Hematopoietic multipotent progenitor cell treated with erythropoietin and hydrocortisone succinate and interleukin-3 and kit ligand, for 6 days (in vitro differentiated cells): Measurements from ENCODE around the gene EBF3.

ENCODE experiments used
- DNase-seq: peaks from one replicate; pipeline ENCODE4 v3.0.0-alpha.2; 2015

The EBF3 gene

DNA sequence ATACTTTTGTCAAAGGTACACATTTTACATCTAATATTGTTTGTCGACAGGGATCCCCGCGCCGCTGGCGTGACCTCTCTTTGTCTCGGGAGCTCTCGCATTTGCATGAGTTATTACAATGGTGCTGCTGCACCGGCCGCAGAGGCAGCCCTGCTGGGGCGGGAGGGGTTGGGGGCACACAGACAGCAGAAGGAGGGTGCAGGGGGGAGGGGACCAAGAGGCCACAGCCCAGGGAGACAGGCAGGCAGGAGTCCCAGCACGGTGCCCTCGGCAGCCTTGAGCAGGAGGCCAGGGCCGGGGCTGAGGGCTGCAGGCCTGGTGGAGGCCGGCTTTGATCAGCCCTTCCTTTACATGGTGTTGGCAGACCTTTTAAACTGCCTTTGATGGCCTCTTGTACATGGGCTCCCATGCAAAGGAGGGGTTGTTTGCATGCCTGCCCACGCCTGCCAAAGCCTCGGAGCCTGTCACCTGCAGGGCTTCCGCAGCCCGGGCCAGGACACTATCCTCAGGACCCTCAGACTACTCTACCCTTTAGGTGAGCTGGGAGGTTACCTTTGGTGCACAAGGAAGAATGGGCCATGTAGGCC, 95.5 kb downstream of the EBF3 start:
- no peak for DNase-seq

DNA sequence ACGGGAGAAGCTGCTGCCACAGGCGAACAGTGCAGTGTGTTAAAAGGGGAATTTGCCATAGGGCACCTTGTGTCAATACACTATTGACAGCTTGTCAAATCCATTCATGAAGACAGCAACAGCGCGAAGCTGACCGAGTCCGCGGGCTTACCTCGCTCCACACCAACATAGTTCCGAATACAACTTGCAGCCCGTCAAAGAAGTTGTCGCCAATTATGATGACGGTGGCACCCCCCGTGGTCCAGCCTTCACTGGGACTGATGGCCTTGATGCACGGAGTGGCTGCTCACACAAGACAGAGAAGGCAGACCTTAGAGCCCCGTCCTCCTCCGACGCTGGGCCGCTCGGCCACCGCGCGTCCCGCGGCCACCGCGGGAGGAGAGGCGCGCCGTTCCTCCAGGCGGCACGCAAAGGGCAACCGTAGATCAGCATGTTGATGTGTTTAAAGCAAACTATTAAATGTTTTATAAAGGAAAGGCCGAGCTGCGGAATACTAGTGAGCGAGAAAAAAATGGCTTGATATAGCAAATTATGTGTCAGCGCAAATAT, 96.4 kb downstream of the EBF3 start:
- no peak for DNase-seq

DNA sequence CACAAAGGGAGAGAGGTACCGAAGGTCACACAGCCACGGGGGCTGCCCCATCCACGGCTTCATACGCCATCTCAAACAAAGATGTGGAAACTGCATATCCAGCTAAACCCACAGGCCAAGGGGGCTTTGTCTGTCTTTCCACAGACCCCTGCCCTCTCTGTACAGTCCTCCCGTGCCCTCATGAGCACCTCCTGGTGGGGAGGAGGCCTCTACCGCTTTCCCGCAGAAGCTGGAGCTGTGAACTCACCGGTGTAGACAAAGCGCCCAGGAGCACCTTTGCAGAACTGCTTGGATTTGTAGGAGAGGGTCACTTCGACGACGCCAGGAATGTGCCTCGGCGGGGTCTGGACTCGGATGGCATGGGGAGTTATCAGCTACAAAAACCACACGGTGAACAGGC, 97.2 kb downstream of the EBF3 start:
- DNase-seq = no peak

DNA sequence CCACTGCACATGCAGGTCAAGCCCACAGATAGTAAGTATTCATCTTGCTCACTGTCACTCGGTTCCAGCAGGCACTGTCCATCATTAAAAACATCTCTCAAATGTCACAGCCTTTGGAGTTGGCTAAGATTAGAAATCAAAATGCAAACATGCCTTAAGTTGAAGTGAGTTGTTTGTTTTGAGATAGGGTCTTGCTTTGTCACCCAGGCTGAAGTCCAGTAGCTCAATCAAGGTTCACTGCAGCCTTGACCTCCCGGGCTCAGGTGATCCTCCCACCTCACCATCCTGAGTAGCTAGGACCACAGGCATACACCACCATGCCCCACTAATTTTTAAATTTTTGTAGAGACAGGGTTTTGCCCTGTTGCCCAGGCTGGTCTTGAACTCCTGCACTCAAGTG, 98.1 kb downstream of the EBF3 start:
- no peak for DNase-seq

DNA sequence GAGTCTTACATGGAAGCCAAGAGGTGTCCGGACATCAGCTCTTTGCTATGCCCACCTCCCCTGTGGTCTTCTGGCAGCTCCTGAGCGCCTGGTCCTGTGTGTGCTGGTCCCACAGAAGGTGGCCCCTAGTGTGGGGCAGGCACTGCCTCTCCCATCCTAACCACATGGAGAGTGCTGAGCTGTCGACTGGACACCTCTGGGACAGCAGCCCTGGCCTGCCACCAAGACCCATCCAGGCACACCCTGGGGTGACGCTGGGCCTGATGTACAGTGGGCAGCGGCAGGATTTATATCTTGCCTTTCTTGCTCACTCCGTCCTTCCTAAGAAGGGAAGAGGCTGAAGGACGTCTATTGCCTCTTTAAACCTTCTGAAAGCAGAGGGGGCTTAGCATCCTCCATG, 98.7 kb downstream of the EBF3 start:
- DNase-seq = no peak

DNA sequence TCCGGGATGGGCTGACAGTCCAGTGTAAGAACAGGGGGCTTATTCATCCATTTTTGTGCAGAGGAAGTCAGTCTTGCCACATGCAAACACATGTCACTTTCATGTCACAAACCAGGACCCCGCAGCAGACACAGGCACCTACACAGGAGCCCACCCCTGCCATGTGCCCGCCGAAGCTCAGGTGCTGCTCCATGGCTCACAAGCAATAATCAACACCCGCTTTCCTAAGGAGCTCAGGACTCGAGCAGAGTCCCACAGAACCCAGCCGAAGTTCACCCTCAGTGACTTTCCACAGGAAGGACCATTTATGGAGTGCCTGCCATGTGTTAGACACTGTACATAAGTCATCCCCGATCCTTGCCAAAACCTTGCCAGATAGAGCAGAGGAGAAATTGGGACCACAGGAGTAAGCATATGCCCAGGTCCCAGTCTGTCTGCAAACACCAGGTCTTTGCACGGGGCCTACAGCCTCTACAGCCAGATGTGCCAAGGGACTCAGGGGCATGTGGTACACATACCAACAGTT, 99.4 kb downstream of the EBF3 start:
- no peak for DNase-seq

DNA sequence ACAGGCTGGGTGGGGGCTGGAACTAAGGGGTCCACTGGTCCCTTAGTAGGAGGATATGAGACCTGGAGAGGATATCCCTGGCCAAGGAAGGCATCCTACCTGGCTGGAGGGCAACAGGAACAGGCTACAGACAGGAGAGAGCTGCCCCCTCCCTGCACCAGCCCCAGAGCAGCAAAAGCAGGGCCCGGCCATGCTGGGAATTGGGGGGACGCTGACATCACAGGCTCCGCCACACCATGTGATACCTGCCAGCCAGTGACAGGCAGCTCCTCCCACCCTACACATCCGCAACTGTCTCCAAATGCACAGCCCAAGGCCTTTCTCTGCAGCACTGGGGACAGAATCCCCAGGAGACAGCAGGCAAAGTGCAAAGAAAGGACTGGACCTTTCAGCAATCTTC, 100.0 kb downstream of the EBF3 start:
- no peak for DNase-seq

DNA sequence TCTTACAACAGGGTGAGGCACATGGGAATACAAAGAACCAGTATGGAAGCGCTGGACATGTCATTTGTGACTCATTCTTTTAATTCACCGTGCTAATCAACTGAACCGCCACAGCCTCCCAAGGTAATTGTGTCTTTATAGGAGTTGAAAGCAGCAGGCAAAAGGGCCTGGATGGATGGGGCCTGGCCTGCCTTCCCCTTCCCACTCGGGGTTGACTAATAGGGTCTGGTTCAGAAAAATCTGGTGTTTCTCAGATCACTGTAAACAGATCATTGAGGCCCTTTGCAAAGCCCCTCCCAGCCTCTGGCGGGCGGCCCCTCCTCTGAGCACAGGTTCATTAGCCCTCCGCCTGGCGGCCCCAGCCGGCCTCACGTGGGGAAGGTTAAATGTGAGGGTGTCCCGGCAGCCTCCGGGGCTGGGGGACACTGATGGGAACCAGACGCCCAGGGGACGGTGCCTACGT, 100.8 kb downstream of the EBF3 start:
- DNase-seq = no peak

DNA sequence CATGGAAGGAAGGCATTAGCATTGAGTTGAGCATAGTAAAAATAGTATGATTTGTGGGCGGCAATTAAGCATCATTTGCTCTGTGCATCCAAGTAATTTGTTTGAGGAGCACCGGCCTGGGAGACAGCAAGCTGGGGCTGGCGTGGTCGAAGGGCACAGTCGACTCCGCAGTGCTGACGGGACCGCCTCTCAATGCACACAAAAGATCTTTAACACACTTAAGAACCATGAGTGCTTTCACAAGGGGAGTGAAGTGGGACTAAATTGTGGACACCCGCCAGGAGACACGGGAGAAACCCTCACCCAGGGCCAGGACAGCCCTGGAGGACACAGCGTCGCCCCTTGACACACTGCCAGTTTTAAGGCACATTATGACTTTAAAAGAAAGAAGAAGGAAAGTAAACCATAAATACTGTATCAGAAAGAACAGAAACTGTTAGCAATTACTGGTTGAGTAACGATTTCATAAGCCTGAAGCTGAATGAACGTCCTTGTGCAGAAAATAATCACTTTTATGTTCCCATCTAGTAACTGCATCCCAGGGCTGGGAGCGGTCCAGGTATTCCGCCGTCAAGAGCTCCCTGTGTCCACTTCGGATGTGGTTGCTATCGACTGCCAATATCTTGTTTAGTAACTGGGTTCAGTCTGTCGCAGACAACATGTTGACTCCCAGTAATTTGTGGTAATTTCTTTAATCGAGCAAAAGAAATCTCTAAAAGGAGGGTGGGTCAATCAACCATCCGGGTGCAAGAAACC, 102.1 kb downstream of the EBF3 start:
- no peak for DNase-seq

DNA sequence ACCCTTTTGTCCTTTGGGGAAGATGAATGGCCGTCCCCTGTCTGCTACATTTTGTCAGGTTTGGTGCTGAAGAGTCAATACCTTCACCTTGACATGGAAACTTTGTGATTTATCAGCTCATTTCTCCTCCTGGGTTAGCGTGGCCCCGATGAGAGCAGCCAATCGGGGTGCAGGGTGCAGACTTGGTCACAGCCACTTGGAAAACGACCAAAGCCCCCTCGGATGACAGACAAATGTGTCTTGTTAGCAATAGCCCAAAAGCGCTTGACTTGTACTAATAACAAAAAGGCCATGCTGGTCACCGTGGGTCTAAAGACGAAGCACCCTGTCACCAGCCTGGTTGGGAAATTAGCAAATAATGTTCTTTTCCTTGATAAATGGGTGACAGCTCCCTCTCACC, 103.7 kb downstream of the EBF3 start:
- DNase-seq = no peak

DNA sequence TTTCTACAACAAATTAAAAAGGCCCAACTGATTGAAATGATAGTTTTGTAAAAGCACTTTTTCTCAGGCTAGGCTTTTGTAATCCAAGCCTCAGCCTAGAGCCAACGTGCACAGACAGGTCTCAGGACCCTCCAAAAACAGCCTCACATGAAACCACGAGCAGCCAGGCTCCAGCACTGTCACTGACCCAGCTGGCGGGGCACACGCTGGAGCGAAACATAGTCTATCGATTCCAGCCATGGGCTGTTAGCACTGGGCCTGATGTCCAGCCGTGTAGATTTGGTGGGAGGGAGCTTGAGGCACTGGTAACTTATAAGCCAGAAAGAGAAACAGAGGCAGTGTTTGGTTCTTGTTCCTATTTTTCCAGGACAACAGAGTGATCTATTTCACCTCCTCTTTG, 104.5 kb downstream of the EBF3 start:
- DNase-seq = no peak

DNA sequence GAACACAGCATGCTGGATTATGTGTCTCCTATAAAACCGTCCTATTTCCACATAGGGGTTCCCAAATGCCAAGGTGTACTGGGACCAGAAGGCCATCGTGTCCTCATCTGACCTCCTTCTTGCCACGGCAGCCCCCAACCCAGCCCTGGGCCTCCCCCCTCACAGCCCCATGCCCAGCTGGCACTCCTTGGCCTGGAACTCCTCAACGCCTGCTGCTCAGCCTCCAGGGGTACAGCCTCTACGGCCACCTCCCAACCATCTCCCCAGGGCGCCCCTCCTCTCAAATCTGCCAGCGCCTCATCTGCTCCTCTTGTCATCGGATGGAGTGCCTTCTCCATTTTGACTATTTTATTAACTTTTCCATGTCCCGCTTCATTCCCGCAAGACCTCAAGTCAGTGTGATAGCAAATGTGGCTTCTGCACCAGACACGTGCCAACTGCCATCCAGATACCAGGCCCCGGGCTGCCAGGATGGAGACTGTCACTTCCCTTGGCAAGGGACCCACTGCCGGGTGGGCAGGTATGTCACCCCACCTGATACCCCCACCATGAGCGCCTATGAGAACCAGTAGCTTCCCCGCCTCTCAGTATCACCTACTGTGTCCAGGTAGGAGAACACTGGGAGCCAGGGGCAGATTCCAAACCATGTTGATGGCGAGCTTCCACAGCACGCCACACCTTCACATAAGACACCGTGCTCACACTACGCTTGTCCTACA, 106.7 kb downstream of the EBF3 start:
- no peak for DNase-seq

DNA sequence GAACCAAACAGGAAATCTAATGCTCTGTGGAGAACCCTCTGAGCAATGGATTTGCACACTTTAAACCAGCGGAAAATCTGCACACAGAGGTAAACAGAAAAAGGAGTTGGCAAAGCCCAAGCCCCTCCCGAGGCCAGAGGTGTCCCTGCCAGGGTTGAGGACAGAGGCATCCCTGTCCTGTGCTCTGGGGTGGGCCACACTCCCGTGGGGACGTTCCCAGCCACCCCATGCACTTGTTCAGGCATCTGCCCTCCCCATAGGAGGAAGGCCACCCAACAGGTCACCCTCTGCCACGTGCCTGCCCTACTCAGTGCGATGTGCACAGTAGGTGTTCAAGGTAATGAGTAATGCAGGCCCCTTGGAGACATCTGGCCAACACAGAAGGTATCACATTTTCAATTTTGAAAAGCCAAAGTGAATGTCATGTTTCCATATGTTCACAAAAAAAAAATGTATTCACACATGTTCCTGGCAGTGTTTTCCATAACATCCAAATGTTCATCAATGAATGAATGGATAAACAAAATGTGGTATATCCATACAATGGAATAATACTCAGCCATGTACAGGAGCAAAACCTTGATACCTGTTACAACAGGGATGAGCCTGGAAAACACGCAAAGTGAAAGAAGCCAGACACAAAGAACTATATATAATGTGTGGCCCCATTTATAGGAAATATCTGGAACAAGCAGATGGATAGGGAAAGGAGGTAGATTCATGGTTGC, 108.1 kb downstream of the EBF3 start:
- DNase-seq = no peak

DNA sequence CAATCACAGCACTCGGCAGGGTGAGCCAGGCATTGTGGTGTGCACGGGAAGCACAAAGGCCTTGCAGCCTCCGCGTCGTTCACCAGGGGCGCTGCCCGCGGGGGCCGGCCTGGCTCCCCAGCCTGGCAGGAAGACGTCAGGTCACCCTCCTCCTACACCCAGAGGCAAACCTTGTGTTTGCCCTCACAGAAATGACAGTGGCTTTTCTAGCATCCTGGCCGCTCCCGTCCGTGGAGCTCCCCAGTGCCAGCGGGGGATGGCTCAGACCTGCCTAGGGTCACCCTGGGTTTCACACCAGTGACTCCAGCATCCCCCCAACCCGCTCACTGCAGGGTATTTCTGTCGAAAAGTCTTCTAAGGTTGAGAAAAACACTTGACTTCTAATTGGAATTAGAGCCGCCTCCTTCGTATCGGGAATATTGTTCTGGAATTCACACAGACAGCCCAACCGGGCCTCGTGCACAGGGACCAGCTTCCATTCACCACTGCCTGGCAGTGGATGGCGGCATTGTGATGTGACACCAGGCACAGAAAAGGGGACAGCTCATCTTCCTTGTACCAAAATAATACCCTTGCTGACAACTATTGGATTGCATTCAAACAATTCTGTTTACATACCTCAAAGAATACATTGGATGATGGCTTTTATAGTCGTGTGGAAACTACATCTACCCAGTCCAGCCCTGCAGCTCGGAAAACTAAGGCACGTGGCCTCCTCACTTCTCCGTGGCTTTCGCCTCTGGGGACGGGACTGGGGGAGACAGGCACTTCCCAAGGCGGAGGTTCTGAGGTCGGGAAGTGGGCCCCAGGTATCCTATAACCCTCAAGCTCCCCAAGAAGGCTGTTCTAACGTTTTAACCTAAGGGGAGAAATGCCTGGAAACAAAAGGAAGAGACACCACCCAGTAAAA, 109.0 kb downstream of the EBF3 start:
- DNase-seq = no peak

DNA sequence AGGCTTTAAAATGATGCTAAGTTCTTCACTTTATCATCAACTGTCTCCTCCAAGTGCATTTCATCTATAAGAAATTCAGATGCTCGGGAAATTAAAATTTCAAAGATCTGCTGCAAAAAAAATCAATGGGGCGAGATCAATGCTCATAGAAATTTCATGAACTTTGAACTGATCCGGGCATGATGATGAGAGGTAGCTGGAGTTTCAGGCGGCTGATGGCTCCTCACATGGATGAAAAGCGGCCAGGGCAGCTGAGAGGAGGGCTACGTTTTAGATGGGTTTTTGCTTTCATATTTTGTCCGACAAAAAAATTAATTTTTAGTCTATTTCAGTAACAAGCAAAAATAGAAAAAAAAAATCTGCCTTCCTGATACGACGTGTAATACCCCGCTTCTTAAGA, 109.9 kb downstream of the EBF3 start:
- no peak for DNase-seq

DNA sequence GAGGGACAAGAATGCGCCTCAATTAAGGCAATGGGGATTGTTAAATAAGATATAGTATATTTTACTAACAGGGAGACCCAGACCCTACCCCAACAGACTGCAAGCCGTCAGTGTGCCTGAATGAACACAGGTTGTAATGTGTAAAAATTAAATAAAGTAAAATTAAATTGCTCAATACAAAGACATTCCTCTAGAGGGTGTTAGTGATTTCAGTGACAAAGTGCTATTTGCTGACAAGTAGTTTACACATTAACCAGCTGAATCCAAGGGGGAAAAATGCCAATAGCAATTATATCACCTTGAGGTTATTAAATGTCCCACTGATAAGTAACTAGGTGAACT, 110.5 kb downstream of the EBF3 start:
- DNase-seq = peak; percentile 48

DNA sequence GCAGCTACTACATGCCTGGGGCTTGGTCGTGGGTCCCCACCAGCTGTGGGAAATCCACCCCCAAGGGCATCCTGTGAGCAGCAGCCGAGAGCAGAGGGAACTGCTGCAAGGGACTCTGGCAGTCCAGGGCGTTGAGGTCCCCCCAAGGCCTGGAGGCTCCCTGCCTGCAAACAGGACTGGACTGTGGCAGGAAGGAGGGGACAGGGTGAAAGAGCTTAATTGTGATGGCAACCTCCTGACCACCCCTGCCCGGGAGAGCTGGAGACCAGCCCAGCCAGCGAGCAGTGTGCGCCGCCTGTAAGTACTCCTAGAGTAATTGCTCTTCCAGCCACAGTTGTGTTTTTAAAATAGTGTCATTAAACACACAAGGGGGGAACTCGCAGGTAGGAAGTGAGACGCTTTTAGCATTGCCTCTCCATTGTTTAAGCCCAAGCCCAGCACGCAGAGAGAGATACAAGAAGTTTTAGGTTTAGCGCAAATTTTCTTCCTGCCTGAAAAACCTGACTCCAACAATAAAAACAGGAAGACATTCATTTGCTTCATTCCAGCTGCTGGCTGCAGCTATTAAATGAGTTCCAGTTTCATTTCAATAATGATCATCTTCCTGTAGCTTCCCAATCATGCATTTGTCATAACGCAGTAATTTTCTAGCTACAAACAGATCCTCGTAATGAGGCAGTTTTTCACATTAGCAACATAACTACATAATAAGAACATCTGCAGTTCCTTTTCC, 111.1 kb downstream of the EBF3 start:
- DNase-seq = no peak

DNA sequence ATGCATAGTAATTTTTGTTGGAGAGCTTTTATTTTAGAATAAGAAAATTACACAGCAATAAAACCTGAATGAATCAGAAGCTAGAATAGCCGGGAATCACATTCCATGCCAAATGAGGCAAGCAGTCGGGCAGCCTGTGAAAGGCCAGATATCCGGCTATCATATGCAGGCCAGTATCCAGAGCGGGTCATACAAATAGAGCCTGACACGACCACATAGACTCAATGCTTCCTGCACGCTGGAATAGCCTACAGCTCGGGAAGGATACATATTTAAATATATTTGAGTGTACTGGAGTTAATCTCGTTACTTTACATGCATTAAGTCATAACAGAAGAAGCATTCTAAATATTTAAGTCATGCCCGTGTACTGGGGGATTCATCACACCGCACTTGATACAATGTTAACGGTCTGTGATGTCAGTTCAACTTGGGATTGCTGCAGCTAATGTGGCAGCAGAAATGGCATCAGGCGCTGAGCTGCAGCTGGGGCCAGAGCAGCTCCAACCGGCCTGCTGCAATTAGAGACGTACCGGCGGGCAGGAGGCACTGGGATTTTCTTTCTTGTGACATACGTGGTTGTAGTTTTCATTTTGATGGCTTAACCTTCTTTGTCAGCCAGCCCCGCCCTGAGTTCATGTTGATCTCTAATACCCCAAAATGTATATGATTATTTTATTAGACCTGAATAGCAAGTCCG, 112.0 kb downstream of the EBF3 start:
- no peak for DNase-seq

DNA sequence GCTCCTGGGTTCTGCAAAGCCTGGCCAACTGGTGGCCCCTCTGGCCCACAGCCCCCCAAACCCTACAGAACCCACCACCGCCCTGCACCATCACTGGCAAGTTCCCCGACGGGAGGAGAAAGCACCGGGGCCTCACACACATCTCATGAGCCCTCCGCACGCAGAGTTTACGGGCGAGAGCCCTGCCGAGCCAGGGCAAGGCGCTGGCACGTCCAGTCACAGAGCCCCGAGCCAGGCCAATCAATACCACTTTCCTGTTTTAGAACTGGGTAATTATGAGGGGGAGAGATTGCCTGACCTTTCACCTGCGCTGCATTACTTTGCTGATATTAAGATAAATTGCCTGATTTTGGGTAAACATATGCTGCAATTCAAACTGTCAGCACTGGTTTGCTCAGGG, 113.3 kb downstream of the EBF3 start:
- DNase-seq = no peak

DNA sequence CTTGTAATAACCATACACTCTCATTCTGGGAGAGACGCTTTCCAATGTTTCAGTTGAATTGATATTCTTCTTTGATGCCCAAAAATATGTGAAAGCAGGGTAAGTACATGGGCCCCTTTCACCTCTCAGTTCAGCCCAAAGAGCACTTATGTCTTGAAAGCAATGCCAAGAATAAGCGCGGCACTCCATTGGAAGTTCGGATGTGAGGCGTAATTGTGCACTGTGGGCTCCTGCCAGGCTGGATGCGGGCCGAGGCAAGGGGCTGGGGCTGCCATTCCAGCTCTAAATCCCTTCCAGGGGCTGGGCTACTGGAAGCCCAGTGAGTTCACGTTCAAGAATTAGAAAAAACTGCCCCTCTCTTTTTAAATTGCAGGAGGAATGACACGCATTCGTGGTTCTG, 113.8 kb downstream of the EBF3 start:
- DNase-seq = no peak

DNA sequence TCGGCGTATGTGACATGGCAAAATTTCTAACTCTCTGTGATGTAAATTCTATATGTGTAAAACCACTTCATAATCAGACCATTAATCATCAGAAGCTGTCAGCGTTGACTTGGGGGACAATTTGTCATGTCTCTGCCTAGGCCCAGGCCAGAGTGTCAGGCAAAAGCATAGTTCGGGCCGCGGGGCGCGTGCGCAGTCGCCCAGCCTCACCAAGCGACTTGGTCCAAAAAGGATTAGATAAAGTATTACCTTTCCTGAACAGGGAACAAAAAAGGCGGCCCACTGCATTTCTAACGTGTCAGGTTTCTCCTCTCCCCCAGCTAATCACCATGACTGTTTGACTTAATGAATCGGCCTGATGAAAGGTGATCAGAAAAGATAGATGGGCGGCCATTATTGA, 114.2 kb downstream of the EBF3 start:
- no peak for DNase-seq
